ENCODE measurements around the gene ETNPPL.
A peak's percentile ranks its signal among the peaks of the same experiment; 100 is the strongest.

Gene ETNPPL

GRCh38 chr4:108762559-108763225, at the start of gene ETNPPL:
TSS of gene ETNPPL (minus strand) at chr4:108763053. CDS start at chr4:108762898, 155 bp downstream.
- peaks cover 5% of the 10 kb centered on the region for H3K4me1 ChIP-seq (ENCODE audit: insufficient read depth, low read length)
- no peak within 1 kb of the TSS for H3K27ac ChIP-seq (ENCODE audit: low read depth, low read length)
- H3K4me3 ChIP-seq (ENCODE audit: low read depth in 1 of 2, low read length in 2 of 2), result peak within 1 kb of the TSS; percentile 50 to 64
- no peak within 1 kb of the TSS for H3K9ac ChIP-seq (ENCODE audit: low read length)
- H3K9me3 ChIP-seq (ENCODE audit: low read length), result no peaks in the 10 kb centered on the region
- no peaks in the 10 kb centered on the region for H3K36me3 ChIP-seq (ENCODE audit: insufficient read depth, low read length)
- peaks cover 0 to 16% of the 10 kb centered on the region in 2 donors for H3K27me3 ChIP-seq (ENCODE audit: control insufficient read depth in 1 of 2, insufficient read depth in 2 of 2, low read length in 2 of 2)

DNA sequence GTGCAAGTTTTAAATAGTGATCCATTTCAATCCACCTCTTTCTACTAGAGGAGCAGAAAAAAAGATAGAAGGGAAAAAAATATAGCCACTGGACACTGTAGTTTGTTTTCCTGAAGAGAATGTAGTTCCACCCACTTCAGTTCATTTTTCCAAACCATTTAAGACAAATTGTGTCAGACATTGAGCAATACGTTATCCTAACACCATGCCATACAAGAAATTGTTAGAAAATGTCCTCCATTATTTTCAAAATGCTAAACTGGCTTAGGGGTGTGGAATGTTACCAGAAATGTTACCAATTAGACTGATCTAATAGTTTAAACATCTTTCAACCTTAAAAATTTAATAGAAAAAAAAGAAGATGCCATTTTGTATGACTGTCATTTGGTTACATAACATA, 48.6 kb upstream of the ETNPPL start:
- no peak overlapping the region for H3K9ac ChIP-seq (ENCODE audit: low read length)
- no peaks in the 10 kb centered on the region for H3K36me3 ChIP-seq (ENCODE audit: insufficient read depth, low read length)
- H3K9me3 ChIP-seq (ENCODE audit: low read length), result no peaks in the 10 kb centered on the region
- no peak overlapping the region for H3K27ac ChIP-seq (ENCODE audit: low read depth, low read length)
- H3K4me1 ChIP-seq (ENCODE audit: insufficient read depth, low read length), result no peaks in the 10 kb centered on the region
- H3K4me3 ChIP-seq (ENCODE audit: low read depth in 1 of 2, low read length in 2 of 2), result no peak overlapping the region
- no peaks in the 10 kb centered on the region for H3K27me3 ChIP-seq (ENCODE audit: control insufficient read depth in 1 of 2, insufficient read depth in 2 of 2, low read length in 2 of 2)

DNA sequence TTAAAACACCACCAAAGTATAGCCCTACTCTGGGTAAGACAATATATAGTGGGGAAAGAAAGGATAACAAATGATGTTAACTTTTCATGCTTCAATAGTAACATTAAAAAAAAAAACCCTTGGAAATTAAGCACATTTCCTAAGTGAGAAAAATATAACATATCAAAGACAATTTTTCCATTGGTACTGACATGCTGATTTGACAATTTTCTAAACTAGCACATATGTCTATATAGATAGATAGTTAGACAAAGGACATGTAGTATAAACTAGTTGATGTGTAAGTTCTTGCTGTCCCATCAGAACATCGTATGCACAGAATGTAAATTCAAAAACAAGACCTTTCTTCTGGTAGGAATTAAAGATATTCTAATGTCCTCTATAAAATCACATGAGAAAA, 47.2 kb upstream of the ETNPPL start:
- no peak overlapping the region for H3K27ac ChIP-seq (ENCODE audit: low read depth, low read length)
- H3K9me3 ChIP-seq (ENCODE audit: low read length), result no peaks in the 10 kb centered on the region
- H3K27me3 ChIP-seq (ENCODE audit: control insufficient read depth in 1 of 2, insufficient read depth in 2 of 2, low read length in 2 of 2), result no peaks in the 10 kb centered on the region
- no peak overlapping the region for H3K4me3 ChIP-seq (ENCODE audit: low read depth in 1 of 2, low read length in 2 of 2)
- H3K4me1 ChIP-seq (ENCODE audit: insufficient read depth, low read length), result no peaks in the 10 kb centered on the region
- H3K36me3 ChIP-seq (ENCODE audit: insufficient read depth, low read length), result no peaks in the 10 kb centered on the region
- no peak overlapping the region for H3K9ac ChIP-seq (ENCODE audit: low read length)

DNA sequence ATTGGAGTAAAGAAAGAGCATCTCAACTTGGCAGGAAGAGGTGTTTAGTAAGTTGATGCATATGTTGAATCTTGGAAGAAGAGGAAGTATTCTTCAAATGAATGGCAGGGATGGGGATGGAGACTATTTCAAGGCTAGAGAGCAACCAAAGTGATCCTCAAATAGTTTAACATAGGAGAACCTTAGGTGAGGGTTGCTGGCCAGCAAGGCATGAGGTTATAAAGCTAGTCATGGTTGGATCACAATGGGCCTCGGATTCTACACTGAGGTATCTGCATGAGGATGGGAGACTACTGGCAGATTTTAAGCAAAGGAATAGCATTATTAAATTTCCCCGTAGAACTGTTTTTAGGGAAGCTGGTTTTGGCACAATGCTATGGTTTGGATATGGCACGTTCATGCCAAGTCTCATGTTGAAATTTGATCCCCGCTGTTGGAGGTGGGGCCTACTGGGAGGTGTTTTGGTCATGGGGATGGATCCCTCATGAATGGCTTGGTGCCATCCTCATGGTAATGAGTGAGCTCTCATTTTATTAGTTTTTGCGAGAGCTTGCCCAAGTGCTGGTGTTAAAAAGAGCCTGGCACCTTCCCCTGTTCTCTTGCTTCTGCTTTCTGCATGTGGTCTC, 41.9 kb upstream of the ETNPPL start:
- no peak overlapping the region for H3K27ac ChIP-seq (ENCODE audit: low read depth, low read length)
- H3K9ac ChIP-seq (ENCODE audit: low read length), result no peak overlapping the region
- H3K4me1 ChIP-seq (ENCODE audit: insufficient read depth, low read length), result no peaks in the 10 kb centered on the region
- no peak overlapping the region for H3K4me3 ChIP-seq (ENCODE audit: low read depth in 1 of 2, low read length in 2 of 2)
- no peaks in the 10 kb centered on the region for H3K9me3 ChIP-seq (ENCODE audit: low read length)
- H3K36me3 ChIP-seq (ENCODE audit: insufficient read depth, low read length), result no peaks in the 10 kb centered on the region
- H3K27me3 ChIP-seq (ENCODE audit: control insufficient read depth in 1 of 2, insufficient read depth in 2 of 2, low read length in 2 of 2), result no peaks in the 10 kb centered on the region

DNA sequence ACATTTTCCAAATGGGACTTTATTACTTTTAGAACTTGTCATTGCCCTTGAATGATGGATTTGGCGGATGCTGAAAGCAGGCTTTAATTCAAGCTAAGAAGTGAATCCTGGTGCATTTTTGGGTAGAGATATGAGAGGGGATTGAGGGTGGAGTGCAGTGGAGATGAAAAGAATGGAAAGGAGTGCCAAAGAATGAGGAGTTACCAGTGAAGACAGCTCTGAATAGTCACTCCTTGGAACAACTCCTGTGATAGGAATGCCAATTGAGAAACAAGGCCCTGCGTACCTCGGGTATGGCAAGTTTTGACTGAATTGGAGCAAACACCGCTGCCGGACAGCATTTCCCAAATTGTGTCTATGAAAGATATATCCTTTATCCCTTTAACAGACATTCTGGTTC, 36.5 kb upstream of the ETNPPL start:
- H3K4me1 ChIP-seq (ENCODE audit: insufficient read depth, low read length), result peaks cover under 1% of the 10 kb centered on the region
- no peak overlapping the region for H3K27ac ChIP-seq (ENCODE audit: low read depth, low read length)
- H3K9me3 ChIP-seq (ENCODE audit: low read length), result no peaks in the 10 kb centered on the region
- no peaks in the 10 kb centered on the region for H3K36me3 ChIP-seq (ENCODE audit: insufficient read depth, low read length)
- H3K27me3 ChIP-seq (ENCODE audit: control insufficient read depth in 1 of 2, insufficient read depth in 2 of 2, low read length in 2 of 2), result no peaks in the 10 kb centered on the region
- H3K9ac ChIP-seq (ENCODE audit: low read length), result no peak overlapping the region
- no peak overlapping the region for H3K4me3 ChIP-seq (ENCODE audit: low read depth in 1 of 2, low read length in 2 of 2)

- Histone ChIP-seq H3K9ac (ENCODE audit: low read length) (no peak overlapping the region), H3K27ac (ENCODE audit: low read depth, low read length) (no peak overlapping the region), H3K4me3 (ENCODE audit: low read depth in 1 of 2, low read length in 2 of 2) (no peak overlapping the region), H3K4me1 (ENCODE audit: insufficient read depth, low read length) (peaks cover 5% of the 10 kb centered on the region), H3K27me3 (ENCODE audit: control insufficient read depth in 1 of 2, insufficient read depth in 2 of 2, low read length in 2 of 2) (no peaks in the 10 kb centered on the region), H3K36me3 (ENCODE audit: insufficient read depth, low read length) (no peaks in the 10 kb centered on the region), H3K9me3 (ENCODE audit: low read length) (no peaks in the 10 kb centered on the region)
These were observed 33.3 kb upstream of the ETNPPL start for GRCh38 chr4:108796173-108796572.

DNA sequence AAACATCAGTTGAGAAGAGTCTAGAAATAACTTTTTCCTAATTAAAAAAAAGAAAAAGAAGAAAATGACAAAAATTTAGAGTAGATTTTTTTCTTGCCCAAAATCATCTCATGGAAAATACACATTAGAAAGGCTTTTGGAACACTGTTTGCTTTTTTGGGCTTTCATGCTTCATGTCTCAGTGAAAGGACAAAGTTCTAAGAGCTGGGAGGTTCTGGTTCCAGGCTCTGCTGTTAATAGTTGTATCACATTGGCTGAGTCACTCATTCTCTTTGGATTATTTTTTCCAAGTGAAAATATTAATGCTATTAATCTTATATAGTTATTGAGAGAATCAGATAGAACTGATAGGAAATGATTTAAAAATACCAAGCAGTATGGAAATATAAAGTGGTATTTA, 32.9 kb upstream of the ETNPPL start:
- H3K4me1 ChIP-seq (ENCODE audit: insufficient read depth, low read length), result peaks cover 5% of the 10 kb centered on the region
- H3K9me3 ChIP-seq (ENCODE audit: low read length), result no peaks in the 10 kb centered on the region
- no peak overlapping the region for H3K4me3 ChIP-seq (ENCODE audit: low read depth in 1 of 2, low read length in 2 of 2)
- no peaks in the 10 kb centered on the region for H3K27me3 ChIP-seq (ENCODE audit: control insufficient read depth in 1 of 2, insufficient read depth in 2 of 2, low read length in 2 of 2)
- no peaks in the 10 kb centered on the region for H3K36me3 ChIP-seq (ENCODE audit: insufficient read depth, low read length)
- H3K9ac ChIP-seq (ENCODE audit: low read length), result no peak overlapping the region
- H3K27ac ChIP-seq (ENCODE audit: low read depth, low read length), result no peak overlapping the region

GRCh38 chr4:108794136-108794535, 31.3 kb upstream of the ETNPPL start:
- H3K36me3 ChIP-seq (ENCODE audit: insufficient read depth, low read length), result no peaks in the 10 kb centered on the region
- H3K9ac ChIP-seq (ENCODE audit: low read length), result no peak overlapping the region
- H3K4me1 ChIP-seq (ENCODE audit: insufficient read depth, low read length), result peaks cover 5% of the 10 kb centered on the region
- no peaks in the 10 kb centered on the region for H3K9me3 ChIP-seq (ENCODE audit: low read length)
- H3K27me3 ChIP-seq (ENCODE audit: control insufficient read depth in 1 of 2, insufficient read depth in 2 of 2, low read length in 2 of 2), result no peaks in the 10 kb centered on the region
- H3K4me3 ChIP-seq (ENCODE audit: low read depth in 1 of 2, low read length in 2 of 2), result no peak overlapping the region
- no peak overlapping the region for H3K27ac ChIP-seq (ENCODE audit: low read depth, low read length)

DNA sequence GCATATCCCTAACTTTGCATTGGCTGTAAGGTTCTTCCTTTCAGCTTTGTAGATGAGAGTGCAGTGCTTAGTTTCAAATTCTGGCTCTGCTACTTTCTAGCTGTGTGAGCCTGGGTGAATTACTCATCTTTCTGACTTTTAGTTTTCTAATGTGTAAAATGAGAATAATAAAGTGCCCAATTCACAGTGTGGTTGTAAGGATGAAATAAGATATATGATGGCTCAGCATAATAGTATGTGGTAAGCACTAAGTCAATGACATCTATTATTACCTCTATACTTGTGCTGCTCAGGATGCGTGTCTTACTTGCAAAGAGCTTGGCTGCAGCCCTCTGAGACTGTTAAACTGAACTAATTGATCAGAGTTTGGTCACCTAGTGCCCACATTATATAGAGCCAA, 30.6 kb upstream of the ETNPPL start:
- no peaks in the 10 kb centered on the region for H3K36me3 ChIP-seq (ENCODE audit: insufficient read depth, low read length)
- no peaks in the 10 kb centered on the region for H3K9me3 ChIP-seq (ENCODE audit: low read length)
- H3K27ac ChIP-seq (ENCODE audit: low read depth, low read length), result no peak overlapping the region
- peaks cover 5% of the 10 kb centered on the region for H3K4me1 ChIP-seq (ENCODE audit: insufficient read depth, low read length)
- H3K4me3 ChIP-seq (ENCODE audit: low read depth in 1 of 2, low read length in 2 of 2), result no peak overlapping the region
- no peak overlapping the region for H3K9ac ChIP-seq (ENCODE audit: low read length)
- H3K27me3 ChIP-seq (ENCODE audit: control insufficient read depth in 1 of 2, insufficient read depth in 2 of 2, low read length in 2 of 2), result no peaks in the 10 kb centered on the region

GRCh38 chr4:108788731-108789130, 25.9 kb upstream of the ETNPPL start:
- H3K27ac ChIP-seq (ENCODE audit: low read depth, low read length), result no peak overlapping the region
- no peak overlapping the region for H3K9ac ChIP-seq (ENCODE audit: low read length)
- no peaks in the 10 kb centered on the region for H3K9me3 ChIP-seq (ENCODE audit: low read length)
- H3K36me3 ChIP-seq (ENCODE audit: insufficient read depth, low read length), result no peaks in the 10 kb centered on the region
- H3K4me3 ChIP-seq (ENCODE audit: low read depth in 1 of 2, low read length in 2 of 2), result no peak overlapping the region
- no peaks in the 10 kb centered on the region for H3K27me3 ChIP-seq (ENCODE audit: control insufficient read depth in 1 of 2, insufficient read depth in 2 of 2, low read length in 2 of 2)
- no peaks in the 10 kb centered on the region for H3K4me1 ChIP-seq (ENCODE audit: insufficient read depth, low read length)

DNA sequence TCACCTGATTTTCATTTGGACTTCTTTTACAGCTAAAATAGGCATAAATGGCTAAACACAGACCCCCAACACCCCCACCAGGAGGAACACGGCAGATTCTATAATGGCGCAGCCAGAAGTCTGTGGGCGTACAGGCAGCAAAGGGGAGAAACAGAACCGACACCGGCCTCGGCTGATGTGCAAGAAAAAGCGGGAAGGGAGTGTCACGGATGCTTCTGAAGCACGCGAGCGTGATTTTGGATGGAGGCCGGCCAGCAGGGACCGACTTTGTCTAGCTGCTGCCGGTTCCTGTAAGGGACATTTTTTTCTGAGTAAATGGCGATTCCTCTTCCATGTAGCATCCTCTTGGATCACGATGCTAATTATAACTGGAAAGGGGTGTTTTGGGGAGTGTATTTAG, 24.9 kb upstream of the ETNPPL start:
- H3K9ac ChIP-seq (ENCODE audit: low read length), result no peak overlapping the region
- no peaks in the 10 kb centered on the region for H3K4me1 ChIP-seq (ENCODE audit: insufficient read depth, low read length)
- H3K4me3 ChIP-seq (ENCODE audit: low read depth in 1 of 2, low read length in 2 of 2), result no peak overlapping the region
- no peak overlapping the region for H3K27ac ChIP-seq (ENCODE audit: low read depth, low read length)
- no peaks in the 10 kb centered on the region for H3K36me3 ChIP-seq (ENCODE audit: insufficient read depth, low read length)
- no peaks in the 10 kb centered on the region for H3K9me3 ChIP-seq (ENCODE audit: low read length)
- no peaks in the 10 kb centered on the region for H3K27me3 ChIP-seq (ENCODE audit: control insufficient read depth in 1 of 2, insufficient read depth in 2 of 2, low read length in 2 of 2)

DNA sequence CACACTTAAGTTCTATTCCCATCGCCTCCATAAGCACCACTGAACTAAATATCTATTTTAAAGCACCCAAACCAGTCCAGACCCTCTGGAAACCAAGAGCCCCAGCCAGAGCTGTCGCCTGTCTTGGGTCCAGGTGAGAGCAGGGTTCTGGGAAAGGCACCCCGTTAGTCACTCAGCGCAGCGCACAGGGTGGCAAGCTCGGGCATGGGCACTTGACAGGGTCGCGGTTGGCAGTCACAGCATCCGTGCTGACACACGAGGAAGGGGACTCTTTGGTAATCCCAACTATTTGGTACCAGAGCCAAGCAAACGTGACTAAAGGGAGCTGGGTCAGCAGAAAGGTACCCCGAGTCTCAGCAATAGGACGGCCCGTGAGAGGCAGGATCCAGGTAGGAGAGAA, 24.3 kb upstream of the ETNPPL start:
- Histone ChIP-seq H3K9me3 (ENCODE audit: low read length) (no peaks in the 10 kb centered on the region), H3K4me1 (ENCODE audit: insufficient read depth, low read length) (no peaks in the 10 kb centered on the region), H3K4me3 (ENCODE audit: low read depth in 1 of 2, low read length in 2 of 2) (no peak overlapping the region), H3K36me3 (ENCODE audit: insufficient read depth, low read length) (no peaks in the 10 kb centered on the region), H3K27me3 (ENCODE audit: control insufficient read depth in 1 of 2, insufficient read depth in 2 of 2, low read length in 2 of 2) (no peaks in the 10 kb centered on the region), H3K27ac (ENCODE audit: low read depth, low read length) (no peak overlapping the region), H3K9ac (ENCODE audit: low read length) (no peak overlapping the region)
